ACC112 (cell line): ENCODE results near the gene JAML.

Experiments used
- H2AFZ ChIP-seq: fragments of 200-600 bp; sonication (generic); one replicate; pipeline ENCODE4 v1.6.0; 2017; ENCODE audit warnings: antibody characterized with exemption, low read length; ENCODE audit not compliant: unreplicated experiment
- H3K27ac ChIP-seq: fragments of 200-600 bp; sonication (generic); 2 replicates; pipeline ENCODE4 v1.5.1; 2014; ENCODE audit warnings: low read depth, mild to moderate bottlenecking, antibody characterized with exemption, low read length, moderate library complexity
- H3K27me3 ChIP-seq: fragments of 200-600 bp; sonication (generic); 2 replicates; pipeline ENCODE4 v1.6.1; 2014; ENCODE audit warnings: mild to moderate bottlenecking, antibody characterized with exemption, low read length, moderate library complexity, mixed read lengths; ENCODE audit not compliant: insufficient read depth
- H3K36me3 ChIP-seq: fragments of 200-600 bp; sonication (generic); 2 replicates; pipeline ENCODE4 v1.6.1; 2016; ENCODE audit warnings: mild to moderate bottlenecking, antibody characterized with exemption, low read length, moderate library complexity, mixed read lengths; ENCODE audit not compliant: insufficient read depth
- H3K4me1 ChIP-seq: fragments of 200-600 bp; sonication (generic); one replicate; pipeline ENCODE4 v1.6.1; 2016; ENCODE audit warnings: low read length, mixed read lengths; ENCODE audit not compliant: insufficient read depth, unreplicated experiment, control insufficient read depth
- H3K4me3 ChIP-seq: fragments of 200-600 bp; sonication (generic); 2 replicates; pipeline ENCODE4 v1.5.1; 2014; ENCODE audit warnings: mild to moderate bottlenecking, low read depth, low read length
- H3K79me2 ChIP-seq: fragments of 200-600 bp; sonication (generic); one replicate; pipeline ENCODE4 v1.6.0; 2016; ENCODE audit warnings: low read length; ENCODE audit not compliant: control insufficient read depth, unreplicated experiment, insufficient read depth

JAML gene

GRCh38 chr11:118238929-118239328, 14.1 kb upstream of the JAML start:
- H3K4me1 ChIP-seq, result no peaks in the 10 kb centered on the region
- no peaks in the 10 kb centered on the region for H3K36me3 ChIP-seq
- no peak overlapping the region for H2AFZ ChIP-seq
- no peaks in the 10 kb centered on the region for H3K79me2 ChIP-seq
- peaks cover 59% of the 10 kb centered on the region for H3K27me3 ChIP-seq
- no peak overlapping the region for H3K4me3 ChIP-seq
- no peak overlapping the region for H3K27ac ChIP-seq

- Histone ChIP-seq H3K4me3 (no peak overlapping the region), H3K27me3 (peaks cover 57% of the 10 kb centered on the region), H3K79me2 (no peaks in the 10 kb centered on the region), H2AFZ (no peak overlapping the region), H3K36me3 (no peaks in the 10 kb centered on the region), H3K27ac (no peak overlapping the region), H3K4me1 (no peaks in the 10 kb centered on the region)
Observed at GRCh38 chr11:118238421-118238820, 13.6 kb upstream of the JAML start.

GRCh38 chr11:118236170-118236569, 11.4 kb upstream of the JAML start:
- Histone ChIP-seq H3K36me3 (no peaks in the 10 kb centered on the region), H3K27me3 (peaks cover 52% of the 10 kb centered on the region), H3K27ac (no peak overlapping the region), H2AFZ (no peak overlapping the region), H3K4me3 (no peak overlapping the region), H3K79me2 (no peaks in the 10 kb centered on the region), H3K4me1 (no peaks in the 10 kb centered on the region)

GRCh38 chr11:118234833-118235232, 10.0 kb upstream of the JAML start:
- Histone ChIP-seq H3K4me3 (no peak overlapping the region), H3K79me2 (no peaks in the 10 kb centered on the region), H3K27ac (no peak overlapping the region), H3K36me3 (no peaks in the 10 kb centered on the region), H2AFZ (no peak overlapping the region), H3K4me1 (no peaks in the 10 kb centered on the region), H3K27me3 (peaks cover 52% of the 10 kb centered on the region)

GRCh38 chr11:118233850-118234249, 9.0 kb upstream of the JAML start:
- Histone ChIP-seq H3K4me1 (no peaks in the 10 kb centered on the region), H3K4me3 (no peak overlapping the region), H3K79me2 (no peaks in the 10 kb centered on the region), H2AFZ (no peak overlapping the region), H3K27me3 (peaks cover 48% of the 10 kb centered on the region), H3K36me3 (no peaks in the 10 kb centered on the region), H3K27ac (no peak overlapping the region)

GRCh38 chr11:118233377-118233776, 8.6 kb upstream of the JAML start:
- Histone ChIP-seq H3K27me3 (peaks cover 43% of the 10 kb centered on the region), H3K4me3 (no peak overlapping the region), H2AFZ (no peak overlapping the region), H3K36me3 (no peaks in the 10 kb centered on the region), H3K4me1 (no peaks in the 10 kb centered on the region), H3K27ac (no peak overlapping the region), H3K79me2 (no peaks in the 10 kb centered on the region)

GRCh38 chr11:118232659-118233058, 7.8 kb upstream of the JAML start:
- no peak overlapping the region for H3K4me3 ChIP-seq
- no peaks in the 10 kb centered on the region for H3K4me1 ChIP-seq
- no peaks in the 10 kb centered on the region for H3K79me2 ChIP-seq
- no peaks in the 10 kb centered on the region for H3K36me3 ChIP-seq
- H3K27ac ChIP-seq, result no peak overlapping the region
- peaks cover 40% of the 10 kb centered on the region for H3K27me3 ChIP-seq
- H2AFZ ChIP-seq, result no peak overlapping the region

- no peaks in the 10 kb centered on the region for H3K79me2 ChIP-seq
- H3K36me3 ChIP-seq, result no peaks in the 10 kb centered on the region
- H2AFZ ChIP-seq, result no peak overlapping the region
- no peak overlapping the region for H3K4me3 ChIP-seq
- no peak overlapping the region for H3K27ac ChIP-seq
- H3K27me3 ChIP-seq, result peaks cover 35% of the 10 kb centered on the region
- no peaks in the 10 kb centered on the region for H3K4me1 ChIP-seq
Observed at GRCh38 chr11:118231461-118231860, 6.7 kb upstream of the JAML start.

GRCh38 chr11:118230088-118230487, 5.3 kb upstream of the JAML start:
- no peak overlapping the region for H3K4me3 ChIP-seq
- H3K27me3 ChIP-seq, result peaks cover 28% of the 10 kb centered on the region
- H2AFZ ChIP-seq, result no peak overlapping the region
- H3K4me1 ChIP-seq, result no peaks in the 10 kb centered on the region
- H3K27ac ChIP-seq, result no peak overlapping the region
- no peaks in the 10 kb centered on the region for H3K36me3 ChIP-seq
- no peaks in the 10 kb centered on the region for H3K79me2 ChIP-seq

- H2AFZ ChIP-seq, result no peak overlapping the region
- H3K27ac ChIP-seq, result no peak overlapping the region
- no peaks in the 10 kb centered on the region for H3K79me2 ChIP-seq
- peaks cover 30% of the 10 kb centered on the region for H3K27me3 ChIP-seq
- H3K4me1 ChIP-seq, result no peaks in the 10 kb centered on the region
- no peaks in the 10 kb centered on the region for H3K36me3 ChIP-seq
- H3K4me3 ChIP-seq, result no peak overlapping the region
Observed at GRCh38 chr11:118229274-118229847, 4.5 kb upstream of the JAML start.

- Histone ChIP-seq H3K27me3 (peaks cover 38% of the 10 kb centered on the region), H3K36me3 (no peaks in the 10 kb centered on the region), H2AFZ (no peak overlapping the region), H3K79me2 (no peaks in the 10 kb centered on the region), H3K4me1 (no peaks in the 10 kb centered on the region), H3K4me3 (no peak overlapping the region), H3K27ac (no peak overlapping the region)
Observed at GRCh38 chr11:118227865-118228785, 3.3 kb upstream of the JAML start.
